Activated CD4-positive, alpha-beta T cell treated with anti-CD3 and anti-CD28 coated beads, Interleukin-2, amount 50 U/mL, for 16 hours (primary cell): ENCODE measurements around the gene SOD1.
A peak's percentile ranks its signal among the peaks of the same experiment; 100 is the strongest.
"Not testable (repeated sequence)": the region's sequence is repeated elsewhere in the genome, so short reads cannot be mapped to it uniquely, and the experiment has no call there.

Source experiments
- DNase-seq: peaks from one replicate; pipeline ENCODE4 v3.0.0-alpha.2; 2020

SOD1 gene

GRCh38 chr21:31656199-31657095 lies 3.0 kb upstream of the SOD1 start:
- peak; percentile 80 for DNase-seq

GRCh38 chr21:31658053-31658452 lies 1.4 kb upstream of the SOD1 start:
- DNase-seq: no peak

- DNase-seq: no peak
Measured at GRCh38 chr21:31659286-31659535, 282 bp upstream of the SOD1 start.

GRCh38 chr21:31660259-31660565 lies 719 bp downstream of the SOD1 start:
- no peak for DNase-seq

- DNase-seq: no peak
Measured at GRCh38 chr21:31660591-31660990, 1.1 kb downstream of the SOD1 start.

DNA sequence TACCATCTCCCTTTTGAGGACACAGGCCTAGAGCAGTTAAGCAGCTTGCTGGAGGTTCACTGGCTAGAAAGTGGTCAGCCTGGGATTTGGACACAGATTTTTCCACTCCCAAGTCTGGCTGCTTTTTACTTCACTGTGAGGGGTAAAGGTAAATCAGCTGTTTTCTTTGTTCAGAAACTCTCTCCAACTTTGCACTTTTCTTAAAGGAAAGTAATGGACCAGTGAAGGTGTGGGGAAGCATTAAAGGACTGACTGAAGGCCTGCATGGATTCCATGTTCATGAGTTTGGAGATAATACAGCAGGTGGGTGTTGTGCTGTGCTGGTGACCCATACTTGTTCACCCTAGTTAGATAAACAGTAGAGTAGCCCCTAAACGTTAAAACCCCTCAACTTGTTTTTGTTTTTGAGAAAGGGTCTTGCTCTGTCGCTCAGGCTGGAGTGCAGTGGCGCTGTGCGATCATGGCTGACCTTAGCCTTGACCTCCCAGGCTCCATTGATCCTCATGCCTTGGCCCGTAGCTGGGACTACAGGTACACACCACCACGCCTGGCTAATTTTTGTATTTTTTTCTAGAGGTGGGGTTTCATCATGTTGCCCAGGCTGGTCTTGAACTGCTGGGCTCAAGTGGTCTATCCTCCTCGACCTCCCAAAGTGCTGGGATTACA lies 4.2 kb downstream of the SOD1 start:
- DNase-seq: no peak

DNA sequence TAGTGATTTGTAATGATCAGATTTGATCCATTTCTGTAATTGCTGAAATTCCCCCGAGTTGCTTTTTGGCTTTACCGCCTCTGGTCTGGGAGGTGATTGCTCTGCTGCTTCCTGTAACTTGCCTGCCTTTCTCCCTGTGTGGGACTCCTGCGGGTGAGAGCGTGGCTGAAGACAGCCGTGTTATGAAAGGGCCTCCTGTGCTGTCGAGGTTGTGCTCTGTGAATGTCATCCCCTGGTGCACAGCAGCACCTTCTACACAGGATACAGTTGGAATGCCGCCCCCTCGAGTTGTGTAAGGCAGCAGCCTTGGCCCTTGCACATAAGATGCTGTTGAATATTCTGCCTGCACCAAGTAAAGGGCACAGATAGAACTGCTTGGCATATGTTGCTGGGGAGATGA lies 5.9 kb downstream of the SOD1 start:
- DNase-seq: peak; percentile 58

GRCh38 chr21:31665869-31666268 lies 6.4 kb downstream of the SOD1 start:
- DNase-seq: not testable (repeated sequence)

DNA sequence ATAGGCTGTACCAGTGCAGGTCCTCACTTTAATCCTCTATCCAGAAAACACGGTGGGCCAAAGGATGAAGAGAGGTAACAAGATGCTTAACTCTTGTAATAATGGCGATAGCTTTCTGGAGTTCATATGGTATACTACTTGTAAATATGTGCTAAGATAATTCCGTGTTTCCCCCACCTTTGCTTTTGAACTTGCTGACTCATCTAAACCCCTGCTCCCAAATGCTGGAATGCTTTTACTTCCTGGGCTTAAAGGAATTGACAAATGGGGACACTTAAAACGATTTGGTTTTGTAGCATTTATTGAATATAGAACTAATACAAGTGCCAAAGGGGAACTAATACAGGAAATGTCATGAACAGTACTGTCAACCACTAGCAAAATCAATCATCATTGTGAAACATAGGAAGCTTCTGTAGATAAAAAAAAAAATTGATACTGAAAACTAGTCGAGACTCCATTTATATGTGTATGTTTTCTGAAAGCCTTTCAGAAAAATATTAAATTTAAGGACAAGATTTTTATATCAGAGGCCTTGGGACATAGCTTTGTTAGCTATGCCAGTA lies 7.0 kb downstream of the SOD1 start:
- DNase-seq: no peak

- DNase-seq: peak; percentile 55
Measured at GRCh38 chr21:31667132-31667531, 7.6 kb downstream of the SOD1 start.

DNA sequence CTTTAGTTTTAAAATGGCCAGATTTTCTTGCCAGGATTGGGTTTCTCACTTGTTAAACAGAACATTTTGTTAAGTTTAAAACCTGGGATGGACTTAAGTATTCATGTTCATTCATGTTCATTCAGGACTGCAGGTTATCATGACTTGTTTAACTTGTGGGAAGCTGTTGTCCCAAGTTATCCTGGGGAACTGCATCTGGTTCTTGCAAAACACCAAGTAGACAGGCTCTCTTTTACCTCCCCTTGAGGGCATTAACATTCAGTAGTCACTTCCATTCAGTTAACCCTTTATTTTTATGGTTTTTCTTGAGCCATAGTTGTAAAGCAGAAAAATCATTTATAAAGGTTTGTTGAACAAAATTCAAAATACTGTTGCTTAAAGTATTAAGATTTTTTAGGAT lies 8.1 kb downstream of the SOD1 start:
- no peak for DNase-seq

GRCh38 chr21:31668651-31669491 lies 9.4 kb downstream of the SOD1 start:
- DNase-seq: peak; percentile 59

GRCh38 chr21:31670070-31670469 lies 10.6 kb downstream of the SOD1 start:
- no peak for DNase-seq

DNA sequence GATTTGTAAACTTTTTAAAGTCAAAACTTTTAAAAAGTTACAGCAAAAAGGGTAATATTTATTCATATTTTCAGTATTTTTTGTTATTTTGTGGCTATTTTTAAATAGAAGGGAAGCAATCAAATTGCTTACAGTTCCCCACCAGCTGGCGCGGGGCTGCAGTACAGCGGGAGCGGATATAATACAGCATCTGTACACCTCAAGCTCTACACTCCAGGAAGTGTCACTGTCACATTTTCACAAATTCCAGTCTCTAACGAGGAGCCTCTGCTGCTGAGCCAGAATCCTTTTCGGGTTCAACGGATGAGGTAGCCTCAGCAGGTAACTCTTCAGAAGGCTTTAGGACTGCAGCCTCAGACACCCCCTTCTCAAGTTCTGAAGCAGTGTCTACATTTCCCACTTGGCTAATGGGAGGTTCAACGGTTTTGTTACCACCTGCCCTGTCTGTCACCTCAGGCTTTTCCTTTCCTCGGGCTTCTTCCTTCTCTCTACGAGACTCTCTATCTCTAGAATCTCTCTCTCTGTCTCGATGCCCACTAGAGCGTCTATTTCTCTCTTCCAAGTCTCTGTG lies 11.7 kb downstream of the SOD1 start:
- no peak for DNase-seq

- DNase-seq: no peak
Measured at GRCh38 chr21:31671931-31672330, 12.4 kb downstream of the SOD1 start.

GRCh38 chr21:31673321-31673912 lies 13.9 kb downstream of the SOD1 start:
- DNase-seq: no peak

- no peak for DNase-seq
Measured at GRCh38 chr21:31675318-31675717, 15.8 kb downstream of the SOD1 start.

- no peak for DNase-seq
Measured at GRCh38 chr21:31675960-31676359, 16.5 kb downstream of the SOD1 start.

- DNase-seq: no peak
Measured at GRCh38 chr21:31677047-31677446, 17.6 kb downstream of the SOD1 start.

DNA sequence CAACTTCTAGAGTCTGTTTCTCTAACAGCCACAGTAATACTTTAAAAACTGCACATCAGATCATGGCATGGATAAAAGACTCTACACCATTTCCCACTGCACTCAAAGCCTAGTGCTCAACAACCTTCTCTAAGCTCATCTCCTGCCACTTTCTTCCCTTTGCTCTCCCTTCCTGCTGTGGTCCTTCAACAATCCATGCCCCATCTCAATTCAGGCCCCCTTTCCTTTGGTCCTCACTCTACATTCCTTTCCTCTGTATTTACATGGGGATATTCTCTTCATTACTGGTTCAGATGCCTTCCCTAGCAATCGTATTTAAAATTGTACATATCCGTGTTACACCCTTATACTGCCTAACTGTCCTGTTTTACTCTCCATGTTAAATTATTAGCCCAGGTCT lies 19.0 kb downstream of the SOD1 start:
- DNase-seq: no peak

DNA sequence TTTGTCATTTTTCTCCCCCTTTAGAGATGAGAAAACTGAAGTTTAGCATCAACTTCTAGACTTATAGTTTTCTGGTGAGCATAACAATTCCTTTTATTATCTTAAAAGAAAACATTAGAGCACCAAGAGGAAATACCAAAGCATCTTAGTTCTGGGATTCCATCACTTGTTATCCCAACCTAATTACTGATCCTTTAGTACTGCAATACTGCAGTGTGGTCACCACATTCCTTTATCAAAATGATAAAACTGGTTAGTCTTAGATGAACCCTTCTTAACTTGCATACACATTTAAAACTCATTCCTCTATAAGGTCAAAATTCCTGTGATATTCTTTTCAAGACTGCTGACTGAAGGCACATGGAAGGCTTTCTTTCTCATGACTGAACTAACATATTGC lies 23.1 kb downstream of the SOD1 start:
- DNase-seq: no peak

- DNase-seq: no peak
Measured at GRCh38 chr21:31683029-31683428, 23.5 kb downstream of the SOD1 start.

- no peak for DNase-seq
Measured at GRCh38 chr21:31684918-31685317, 25.4 kb downstream of the SOD1 start.
